Activated naive CD4-positive, alpha-beta T cell treated with anti-CD3 and anti-CD28 coated beads, Interleukin-2, amount 50 U/mL, for 16 hours (primary cell): ENCODE data around the gene PTTG1IP.
A peak's percentile ranks its signal among the peaks of the same experiment; 100 is the strongest.
"Not testable (repeated sequence)": the region's sequence is repeated elsewhere in the genome, so short reads cannot be mapped to it uniquely, and the experiment has no call there.

Source experiments
- DNase-seq: peaks from one replicate; pipeline ENCODE4 v3.0.0-alpha.2; 2020

The PTTG1IP gene, protein sequence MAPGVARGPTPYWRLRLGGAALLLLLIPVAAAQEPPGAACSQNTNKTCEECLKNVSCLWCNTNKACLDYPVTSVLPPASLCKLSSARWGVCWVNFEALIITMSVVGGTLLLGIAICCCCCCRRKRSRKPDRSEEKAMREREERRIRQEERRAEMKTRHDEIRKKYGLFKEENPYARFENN

DNA sequence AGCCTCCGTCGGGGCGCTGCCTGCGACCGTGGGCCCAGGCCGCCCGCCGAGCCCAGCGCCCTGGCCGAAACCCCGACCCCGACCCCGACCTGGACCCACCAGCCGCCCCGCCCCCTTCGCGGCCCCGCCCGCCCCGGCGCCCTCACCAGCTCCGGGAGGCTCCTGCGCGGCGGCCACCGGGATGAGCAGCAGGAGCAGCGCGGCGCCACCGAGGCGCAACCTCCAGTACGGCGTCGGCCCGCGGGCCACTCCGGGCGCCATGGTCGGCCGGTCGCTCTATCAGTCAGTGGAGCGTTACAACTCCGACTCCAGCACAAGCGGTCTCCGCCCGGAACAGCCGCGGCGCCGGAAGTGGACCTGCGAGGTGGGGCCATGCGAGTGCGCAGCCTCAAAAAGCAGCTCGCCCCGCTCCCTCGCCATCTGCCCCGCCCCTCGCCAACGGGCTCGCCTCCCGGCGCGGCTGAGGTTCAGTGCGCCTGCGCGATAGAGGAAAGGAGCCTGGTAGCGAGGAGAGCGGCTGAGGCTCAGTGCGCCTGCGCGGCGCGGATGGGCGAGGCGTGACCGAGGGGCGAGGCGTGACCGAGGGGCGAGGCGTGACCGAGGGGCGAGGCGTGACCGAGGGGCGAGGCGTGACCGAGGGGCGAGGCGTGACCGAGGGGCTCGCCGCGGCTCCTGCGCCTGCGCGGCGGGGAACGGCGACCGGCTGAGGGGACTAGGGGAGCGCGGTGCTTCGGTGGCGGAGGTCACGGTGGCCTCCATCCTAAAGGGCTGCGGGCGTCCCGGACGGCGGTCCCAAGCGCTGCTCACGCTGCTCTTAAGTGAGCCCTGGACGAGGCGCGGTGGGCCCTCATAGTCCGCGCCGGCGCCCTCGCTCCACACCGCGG lies at the start of gene PTTG1IP:
Gene PTTG1IP, minus strand, starts transcription at position 335 of the 884 bp plus-strand sequence. Its CDS starts 74 bp downstream, at position 261.
- peak; percentile 99 for DNase-seq

DNA sequence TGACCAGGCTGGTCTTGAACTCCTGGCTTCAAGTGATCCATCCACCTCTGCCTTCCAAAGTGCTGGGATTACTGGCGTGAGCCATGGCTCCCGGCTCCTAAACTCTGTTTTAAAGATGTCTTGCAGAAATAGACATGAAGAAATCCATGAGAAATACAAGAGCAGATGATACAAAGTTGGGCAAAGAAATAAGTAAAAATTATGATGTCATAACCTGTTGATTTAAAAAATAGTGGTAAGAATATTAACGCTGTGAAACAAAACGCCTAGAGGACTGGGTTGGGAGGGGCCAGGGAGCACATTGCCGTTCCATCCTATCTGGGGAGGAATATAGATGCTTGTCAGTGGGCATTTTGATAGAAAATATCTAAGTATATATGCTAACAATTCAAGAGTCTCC lies 48.4 kb upstream of the PTTG1IP start:
- no peak for DNase-seq

- DNase-seq = peak; percentile 61
Measured at GRCh38 chr21:44920694-44921604, 47.5 kb upstream of the PTTG1IP start, which contains the start of gene ITGB2. Gene ITGB2, minus strand, starts transcription at chr21:44920899. Its CDS starts 10,117 bp downstream, at chr21:44910782.

GRCh38 chr21:44919913-44920693 lies 46.6 kb upstream of the PTTG1IP start:
- no peak for DNase-seq

GRCh38 chr21:44919111-44919912 lies 45.8 kb upstream of the PTTG1IP start:
- no peak for DNase-seq

- DNase-seq = no peak
Measured at GRCh38 chr21:44918581-44919033, 45.1 kb upstream of the PTTG1IP start.

- no peak for DNase-seq
Measured at GRCh38 chr21:44918107-44918470, 44.6 kb upstream of the PTTG1IP start.

DNA sequence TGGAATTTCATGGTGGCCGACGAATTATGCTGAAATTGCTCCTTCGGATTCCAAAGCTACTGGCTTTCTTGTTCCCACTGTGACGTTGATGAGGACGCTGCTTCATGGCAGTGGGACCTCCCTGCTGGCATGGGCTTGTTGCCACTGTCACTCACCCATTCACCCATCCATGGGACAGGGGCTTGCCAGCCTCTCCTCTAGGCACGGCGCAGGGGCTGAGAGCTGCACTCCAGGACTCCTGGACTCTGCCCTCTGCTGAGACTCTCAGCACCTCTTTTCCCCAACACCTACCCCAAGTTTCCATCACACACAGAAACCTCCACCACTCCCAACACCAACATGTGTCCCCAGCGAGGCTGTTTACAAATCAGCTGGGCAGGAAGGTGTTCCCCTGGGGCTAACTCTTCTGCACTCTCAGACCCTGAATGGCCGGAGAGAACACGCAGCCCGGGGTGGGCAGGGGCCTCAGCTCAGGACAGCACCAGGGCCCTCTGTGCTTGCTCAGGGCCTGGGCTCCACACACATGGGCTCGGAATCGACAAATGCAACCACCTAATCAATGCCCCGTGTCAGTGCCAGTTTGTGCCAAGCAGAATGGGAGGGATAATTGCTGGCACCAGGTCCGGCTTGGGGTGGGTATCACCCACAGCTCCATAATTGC lies 44.1 kb upstream of the PTTG1IP start:
- no peak for DNase-seq

- no peak for DNase-seq
Measured at GRCh38 chr21:44916965-44917364, 43.5 kb upstream of the PTTG1IP start.

DNA sequence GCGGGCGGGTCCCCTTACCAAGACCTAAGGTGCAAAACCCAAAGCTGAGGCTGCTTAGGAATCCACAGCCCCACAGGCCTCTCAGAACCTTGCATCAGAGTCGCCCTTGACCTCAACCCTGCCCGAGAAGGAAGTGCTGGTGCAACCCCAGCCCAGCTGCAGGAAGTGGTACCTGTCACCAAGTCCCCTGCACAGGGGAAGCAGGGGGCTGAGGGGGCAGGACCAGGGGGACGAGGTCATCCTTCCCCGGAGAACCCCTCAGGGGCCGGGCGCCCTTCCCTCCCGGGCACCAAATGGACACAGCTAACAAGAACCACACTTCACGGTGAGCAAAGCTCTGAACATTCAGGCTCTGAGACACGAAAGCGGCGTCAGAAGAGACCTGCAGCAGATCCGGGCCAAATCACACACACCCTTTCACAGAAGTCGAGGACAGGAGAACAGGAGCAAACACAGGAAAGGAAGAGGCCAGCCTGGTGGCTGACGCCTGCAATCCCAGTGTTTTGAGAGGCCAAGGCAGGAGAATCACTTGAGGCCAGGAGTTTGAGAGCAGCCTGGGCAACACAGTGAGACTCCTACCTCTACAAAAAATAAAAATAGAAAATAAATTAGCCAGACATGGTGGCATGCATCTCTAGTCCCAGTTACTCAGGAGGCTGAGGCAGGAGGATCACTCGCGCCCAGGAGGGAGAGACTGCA lies 40.8 kb upstream of the PTTG1IP start:
- no peak for DNase-seq

DNA sequence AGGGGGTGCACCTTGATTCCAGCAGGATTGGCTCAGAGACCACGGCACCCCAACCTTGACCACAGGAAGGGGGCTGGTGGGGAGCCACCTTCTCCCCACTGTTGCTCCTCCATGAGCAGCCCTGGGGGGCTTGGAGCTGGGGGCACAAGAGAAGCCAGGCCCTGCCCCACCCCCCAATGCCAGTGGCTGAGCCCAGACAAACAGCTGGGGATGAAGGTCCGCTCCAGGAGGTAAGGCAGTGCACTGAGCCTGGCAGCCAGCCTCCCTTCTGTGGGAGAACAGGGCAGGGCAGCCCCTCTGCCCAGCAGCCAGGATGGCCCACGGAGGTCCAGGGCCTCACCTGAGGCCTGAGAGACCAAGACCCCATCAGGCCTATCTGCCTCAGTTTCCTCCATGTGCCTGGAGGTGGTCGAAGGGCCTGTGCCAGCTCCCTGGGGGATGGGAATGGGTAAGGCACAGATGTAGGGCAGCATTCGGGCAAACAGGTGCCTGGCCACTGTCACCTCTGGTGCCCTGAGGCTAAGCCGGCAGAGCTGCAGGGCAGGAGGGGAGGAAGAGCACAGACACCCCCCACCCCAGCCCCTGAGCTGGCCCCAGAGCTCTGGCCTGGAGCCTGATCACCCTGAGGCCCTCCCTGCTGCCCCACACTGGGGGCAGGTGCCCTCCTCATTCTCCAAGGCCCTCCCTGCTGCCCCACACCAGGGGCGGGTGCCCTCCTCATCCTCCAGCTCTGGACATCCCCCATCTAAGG lies 40.1 kb upstream of the PTTG1IP start:
- no peak for DNase-seq

- not testable (repeated sequence) for DNase-seq
Measured at GRCh38 chr21:44912506-44913412, 39.3 kb upstream of the PTTG1IP start.

- DNase-seq = no peak
Measured at GRCh38 chr21:44912158-44912473, 38.6 kb upstream of the PTTG1IP start.

DNA sequence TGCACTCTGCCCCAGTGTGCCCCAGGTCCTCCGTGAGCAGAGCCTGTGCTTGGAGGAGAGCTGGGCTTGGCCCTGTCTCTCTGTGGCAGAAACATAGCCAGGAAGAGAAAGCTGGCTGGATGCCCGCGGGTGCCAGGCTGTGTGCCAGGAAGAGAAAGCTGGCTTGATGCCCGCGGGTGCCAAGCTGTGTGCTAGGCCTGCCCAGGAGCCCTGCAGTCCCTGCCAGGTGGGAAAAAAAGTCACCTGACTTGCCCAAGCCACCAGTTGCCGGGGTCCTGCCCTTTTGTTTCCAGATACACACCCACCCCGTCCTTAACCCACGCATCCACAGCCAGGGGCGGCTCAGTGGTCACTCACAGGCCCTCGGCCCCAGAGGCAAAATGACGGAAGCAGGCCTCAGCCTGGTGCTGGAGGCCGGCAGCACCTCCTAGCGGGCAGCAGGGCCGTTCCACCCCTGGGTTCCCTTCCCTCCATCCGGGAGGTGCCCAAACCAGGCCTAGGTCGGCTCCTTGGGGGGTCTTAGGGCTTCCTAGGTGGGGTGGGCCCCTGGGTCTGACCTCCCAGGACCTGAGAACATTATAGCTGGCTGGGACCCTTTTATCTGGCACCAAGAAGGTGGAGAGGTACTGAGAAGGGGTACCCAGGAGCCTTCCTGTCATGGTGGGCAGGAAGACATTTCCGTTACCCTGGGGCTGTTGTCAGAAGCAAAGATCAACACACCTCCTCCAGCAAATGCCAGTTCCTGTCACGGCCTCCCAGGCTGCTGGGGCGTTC lies 38.1 kb upstream of the PTTG1IP start:
- peak; percentile 57 for DNase-seq

GRCh38 chr21:44911068-44911383 lies 37.5 kb upstream of the PTTG1IP start:
- no peak for DNase-seq

- DNase-seq = no peak
Measured at GRCh38 chr21:44910229-44911067, 37.0 kb upstream of the PTTG1IP start.

DNA sequence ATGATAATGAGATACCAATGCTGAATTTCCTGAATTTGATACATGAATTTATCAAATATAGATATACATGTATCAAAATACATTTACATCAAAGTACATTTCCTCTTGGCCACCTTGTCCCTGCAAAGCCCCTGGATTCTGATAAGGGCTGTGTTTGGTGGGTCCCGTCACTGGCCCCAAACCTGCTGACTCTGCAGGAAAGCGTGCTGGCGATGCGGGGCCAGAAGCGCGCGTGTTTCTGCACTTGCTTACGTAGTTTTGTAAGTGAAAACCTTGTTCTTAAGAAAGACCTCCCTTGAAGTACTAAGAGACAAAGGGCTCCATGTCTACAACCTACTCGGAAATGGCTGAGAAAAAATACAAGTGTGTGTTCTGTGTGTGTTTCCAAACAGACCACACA lies 36.2 kb upstream of the PTTG1IP start:
- no peak for DNase-seq
